CD14-positive monocyte (primary cell): ENCODE results near the gene EXOC4. TPM values are rescaled to one million over a fixed set of nuclear protein-coding genes. Genes with fewer than 3 reads are reported as not detected.

Experiments
- DNase-seq, 3 donors: peaks; one replicate each; pipeline ENCODE4 v3.0.0-alpha.2; 2011 to 2022
- H2AFZ ChIP-seq: 2 replicates; pipeline ENCODE4 v1.6.0; 2012; ENCODE audit warnings: mild to moderate bottlenecking, low read depth, low read length, inconsistent platforms; ENCODE audit not compliant: insufficient read depth, poor library complexity, severe bottlenecking
- H3K27ac ChIP-seq, 2 donors: 1 replicate in 1 of 2; 2 replicates in 1 of 2; pipeline ENCODE4 v1.5.1; 2012 to 2013; ENCODE audit warnings: low read length in 2 of 2, control low read depth in 1 of 2, inconsistent platforms in 1 of 2, low read depth in 1 of 2, mild to moderate bottlenecking in 1 of 2
- H3K27me3 ChIP-seq, 2 donors: one replicate each; pipeline versions ENCODE4 v1.6.0 to v1.6.1; 2011 to 2013; ENCODE audit warnings: low read length in 2 of 2; ENCODE audit not compliant: control insufficient read depth in 2 of 2, insufficient read depth in 2 of 2
- H3K36me3 ChIP-seq, 2 donors: replicated peaks in 1 of 2; 1 replicate in 1 of 2; 2 replicates in 1 of 2; pipeline versions ENCODE4 v1.5.1 to v1.6.1; 2012 to 2013; ENCODE audit warnings: low read length in 2 of 2, control low read depth in 1 of 2, inconsistent platforms in 1 of 2, mild to moderate bottlenecking in 1 of 2; ENCODE audit not compliant: insufficient read depth in 2 of 2, control insufficient read depth in 1 of 2
- H3K4me1 ChIP-seq, 2 donors: 1 replicate in 1 of 2; 2 replicates in 1 of 2; pipeline versions ENCODE4 v1.5.1 to v1.6.1; 2012 to 2013; ENCODE audit warnings: low read length in 2 of 2, control low read depth in 1 of 2, inconsistent platforms in 1 of 2, mild to moderate bottlenecking in 1 of 2, moderate library complexity in 1 of 2; ENCODE audit not compliant: insufficient read depth in 2 of 2, control insufficient read depth in 1 of 2
- H3K4me2 ChIP-seq: replicated peaks from 2 replicates; pipeline ENCODE3; 2012; ENCODE audit warnings: low read length, moderate library complexity, mild to moderate bottlenecking; ENCODE audit not compliant: poor library complexity, severe bottlenecking; ENCODE audit errors: extremely low read depth
- H3K4me3 ChIP-seq, 3 experiments: fragments of 200-600 bp in 1 of 3; sonication (generic) in 1 of 3; replicated peaks in 1 of 3; 1 replicate in 2 of 3; 2 replicates in 1 of 3; pipeline ENCODE4 v1.5.1; 2011 to 2013; ENCODE audit warnings: low read length in 3 of 3, mild to moderate bottlenecking in 3 of 3, control low read depth in 2 of 3, low read depth in 2 of 3, inconsistent platforms in 1 of 3, moderate library complexity in 1 of 3
- H3K79me2 ChIP-seq: 2 replicates; pipeline ENCODE4 v1.6.0; 2012; ENCODE audit warnings: mild to moderate bottlenecking, control low read depth, inconsistent platforms, low read length, moderate library complexity; ENCODE audit not compliant: insufficient read depth
- H3K9ac ChIP-seq: 2 replicates; pipeline ENCODE4 v1.6.0; 2017; ENCODE audit warnings: low read length, mild to moderate bottlenecking; ENCODE audit not compliant: insufficient read depth, poor library complexity, severe bottlenecking
- H3K9me3 ChIP-seq, 2 donors: replicated peaks in 1 of 2; 1 replicate in 1 of 2; 2 replicates in 1 of 2; pipeline versions ENCODE4 v1.5.1 to v1.6.1; 2012 to 2013; ENCODE audit warnings: low read length in 2 of 2, control low read depth in 1 of 2; ENCODE audit not compliant: control insufficient read depth in 1 of 2, insufficient read depth in 1 of 2
- H4K20me1 ChIP-seq: 2 replicates; pipeline ENCODE4 v1.6.0; 2012; ENCODE audit warnings: mild to moderate bottlenecking, low read length, control low read depth, moderate library complexity; ENCODE audit not compliant: insufficient read depth
- H3K27ac Mint-ChIP-seq, 7 donors: one replicate each; pipeline ENCODE4 v1.8.0; 2020; ENCODE audit warnings: mild to moderate bottlenecking in 7 of 7, mixed read lengths in 7 of 7, moderate library complexity in 6 of 7, inconsistent platforms in 2 of 7
- H3K27me3 Mint-ChIP-seq, 3 donors: one replicate each; pipeline ENCODE4 v1.8.0; 2021 to 2022; ENCODE audit warnings: low read depth in 3 of 3, mild to moderate bottlenecking in 3 of 3, mixed read lengths in 3 of 3, moderate library complexity in 3 of 3, inconsistent platforms in 1 of 3
- H3K36me3 Mint-ChIP-seq, 2 donors: one replicate each; pipeline ENCODE4 v1.8.0; 2020; ENCODE audit warnings: mixed read lengths in 2 of 2, inconsistent platforms in 1 of 2, mild to moderate bottlenecking in 1 of 2
- H3K4me1 Mint-ChIP-seq: one replicate; pipeline ENCODE4 v1.8.0; 2020; ENCODE audit warnings: mild to moderate bottlenecking, mixed read lengths
- H3K4me3 Mint-ChIP-seq, 2 donors: one replicate each; pipeline ENCODE4 v1.8.0; 2020; ENCODE audit warnings: mild to moderate bottlenecking in 2 of 2, mixed read lengths in 2 of 2, moderate library complexity in 1 of 2
- H3K9me3 Mint-ChIP-seq, 7 donors: one replicate each; pipeline ENCODE4 v1.8.0; 2020 to 2022; ENCODE audit warnings: mixed read lengths in 7 of 7, mild to moderate bottlenecking in 6 of 7, moderate library complexity in 6 of 7, inconsistent platforms in 2 of 7
- WGBS: methylation state at CpG from one replicate; pipeline ENCODE4 v1.1.5; 2013; ENCODE audit warnings: missing lambda C conversion rate; ENCODE audit not compliant: insufficient coverage; 5-methylcytosine and 5-hydroxymethylcytosine counted together
- intact Hi-C, 2 donors: fragments of 100-400 bp; cut with micrococcal nuclease; formaldehyde crosslinking; loops; one replicate each; pipeline versions ENCODE4 v1.15.0 to v1.15.1; 2023
- polyA plus RNA-seq, 3 donors: library from polyadenylated mRNA; depleted of rRNA in 1 of 3; unstranded in 2 of 3; stranded (reverse) in 1 of 3; fragments of 300-500 nt in 2 of 3; fragments of >200 nt in 1 of 3; fragmentation: Illumina TruSeq in 2 of 3; gene quantifications; 1 replicate in 2 of 3; 2 replicates in 1 of 3; pipeline ENCODE4 v1.2.3, GENCODE V29; 2012 to 2021
- TF ChIP-seq, protein P1 (sequence below): fragments of 200-600 bp; IDR thresholded peaks from one replicate; pipeline ENCODE4 v1.8.0; 2022; ENCODE audit warnings: antibody characterized with exemption, mild to moderate bottlenecking

EXOC4 gene
- polyA plus RNA-seq, 3 donors = 20.6 to 22.3 (median 22.3) TPM

DNA sequence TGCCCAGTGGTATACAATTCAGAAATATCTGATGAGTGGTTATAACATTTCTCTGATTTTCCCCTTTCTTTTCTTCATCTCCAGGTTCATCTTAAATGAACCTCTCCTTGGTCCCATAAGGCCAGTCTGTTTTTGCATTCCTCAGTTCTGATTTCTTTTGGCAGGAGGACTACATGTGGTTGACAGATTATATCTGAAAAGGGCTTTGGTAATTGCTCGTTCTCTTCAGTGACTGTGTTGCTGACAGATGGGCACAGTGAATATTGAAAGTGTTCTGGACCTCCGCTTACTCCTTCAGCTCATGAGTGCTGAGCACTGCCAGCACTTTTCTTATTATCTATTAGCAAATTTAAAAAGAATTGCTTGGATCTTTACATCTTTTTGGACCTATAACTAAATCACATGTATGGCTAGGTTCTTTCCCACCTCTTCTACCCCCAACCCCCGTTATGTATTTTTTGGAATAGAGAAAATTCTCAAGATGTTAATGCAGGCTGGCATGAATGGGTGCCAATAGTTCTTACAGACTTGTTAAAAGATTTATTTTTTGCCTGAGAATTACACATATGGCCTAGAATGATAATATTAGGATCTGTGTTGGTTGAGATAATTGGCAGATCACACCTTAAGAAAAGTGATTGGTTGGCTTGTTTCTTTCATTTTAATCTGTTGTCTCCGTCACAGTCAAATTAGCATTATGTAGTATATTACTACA, 323.0 kb downstream of the EXOC4 start:
- Histone ChIP-seq H3K4me3 (no peak overlapping the region), H3K27me3 (no peaks in the 10 kb centered on the region), H3K36me3 (peaks cover 0 to 5% of the 10 kb centered on the region in 2 donors), H2AFZ (no peak overlapping the region), H4K20me1 (no peaks in the 10 kb centered on the region), H3K4me1 (peaks cover 0 to 4% of the 10 kb centered on the region in 2 donors), H3K9ac (no peak overlapping the region), H3K9me3 (no peaks in the 10 kb centered on the region), H3K4me2 (no peak overlapping the region), H3K27ac (no peak overlapping the region), H3K79me2 (no peaks in the 10 kb centered on the region)
- Mint-ChIP-seq H3K4me3 (no peak overlapping the region), H3K36me3 (peaks cover 5 to 10% of the 10 kb centered on the region in 2 donors), H3K27ac (no peak overlapping the region), H3K9me3 (peaks cover 0 to 5% (median 0%) of the 10 kb centered on the region in 7 donors), H3K27me3 (no peaks in the 10 kb centered on the region), H3K4me1 (peaks cover 7% of the 10 kb centered on the region)
- no CpG with 5 or more reads among the region's 4 CpGs for WGBS
- TF ChIP-seq, protein P1, sequence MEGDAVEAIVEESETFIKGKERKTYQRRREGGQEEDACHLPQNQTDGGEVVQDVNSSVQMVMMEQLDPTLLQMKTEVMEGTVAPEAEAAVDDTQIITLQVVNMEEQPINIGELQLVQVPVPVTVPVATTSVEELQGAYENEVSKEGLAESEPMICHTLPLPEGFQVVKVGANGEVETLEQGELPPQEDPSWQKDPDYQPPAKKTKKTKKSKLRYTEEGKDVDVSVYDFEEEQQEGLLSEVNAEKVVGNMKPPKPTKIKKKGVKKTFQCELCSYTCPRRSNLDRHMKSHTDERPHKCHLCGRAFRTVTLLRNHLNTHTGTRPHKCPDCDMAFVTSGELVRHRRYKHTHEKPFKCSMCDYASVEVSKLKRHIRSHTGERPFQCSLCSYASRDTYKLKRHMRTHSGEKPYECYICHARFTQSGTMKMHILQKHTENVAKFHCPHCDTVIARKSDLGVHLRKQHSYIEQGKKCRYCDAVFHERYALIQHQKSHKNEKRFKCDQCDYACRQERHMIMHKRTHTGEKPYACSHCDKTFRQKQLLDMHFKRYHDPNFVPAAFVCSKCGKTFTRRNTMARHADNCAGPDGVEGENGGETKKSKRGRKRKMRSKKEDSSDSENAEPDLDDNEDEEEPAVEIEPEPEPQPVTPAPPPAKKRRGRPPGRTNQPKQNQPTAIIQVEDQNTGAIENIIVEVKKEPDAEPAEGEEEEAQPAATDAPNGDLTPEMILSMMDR = no peak
- no peak for DNase-seq
- intact Hi-C loops = no loop called here

DNA sequence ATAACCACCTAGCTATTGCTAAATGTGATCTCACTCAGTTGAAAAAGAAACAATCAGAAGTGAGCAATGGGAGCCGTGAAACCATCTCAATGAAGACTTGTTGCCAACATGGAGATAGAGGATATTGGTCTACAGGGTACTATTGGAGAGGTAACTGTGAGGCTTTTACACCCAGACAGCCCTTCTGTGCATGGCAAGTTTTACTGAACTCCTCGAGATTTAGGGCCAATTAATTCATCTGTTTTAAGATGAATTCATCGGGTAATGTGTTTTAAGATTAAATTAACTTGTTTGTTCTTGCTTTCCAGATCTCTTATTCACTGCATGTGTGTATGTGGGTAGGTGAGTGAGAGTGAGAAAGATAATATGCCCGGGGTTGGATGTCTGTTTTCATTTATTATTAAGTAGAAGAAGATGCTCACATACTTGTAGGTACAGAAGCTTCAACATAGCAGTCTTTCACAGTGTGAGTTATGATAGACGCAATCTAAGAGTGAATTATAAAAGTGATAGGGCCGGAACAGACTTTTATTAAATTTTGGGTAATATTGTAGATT, 323.8 kb downstream of the EXOC4 start:
- no peak overlapping the region for H3K27ac ChIP-seq
- H2AFZ ChIP-seq = no peak overlapping the region
- no peak overlapping the region for H3K4me3 Mint-ChIP-seq
- H3K4me2 ChIP-seq = no peak overlapping the region
- peaks cover 0 to 5% of the 10 kb centered on the region in 2 donors for H3K36me3 ChIP-seq
- H4K20me1 ChIP-seq = no peaks in the 10 kb centered on the region
- H3K27me3 Mint-ChIP-seq = peaks cover 0 to 3% (median 0%) of the 10 kb centered on the region in 3 donors
- H3K9ac ChIP-seq = no peak overlapping the region
- H3K4me1 Mint-ChIP-seq = no peaks in the 10 kb centered on the region
- H3K36me3 Mint-ChIP-seq = peaks cover 11 to 17% of the 10 kb centered on the region in 2 donors
- no peak for DNase-seq
- 96% methylated on average over 3 of the region's 6 CpGs for WGBS
- no peak overlapping the region for H3K27ac Mint-ChIP-seq
- H3K4me1 ChIP-seq = no peaks in the 10 kb centered on the region
- TF ChIP-seq, protein P1 = no peak
- H3K27me3 ChIP-seq = no peaks in the 10 kb centered on the region
- intact Hi-C loops = no loop called here
- H3K79me2 ChIP-seq = no peaks in the 10 kb centered on the region
- peaks cover 0 to 5% (median 0%) of the 10 kb centered on the region in 7 donors for H3K9me3 Mint-ChIP-seq
- no peak overlapping the region for H3K4me3 ChIP-seq
- H3K9me3 ChIP-seq = no peaks in the 10 kb centered on the region
